GM21737 (cell line): ENCODE results near the gene BAIAP3.
"Not testable (repeated sequence)": the region's sequence is repeated elsewhere in the genome, so short reads cannot be mapped to it uniquely, and the experiment has no call there.

Experiments used
- ATAC-seq: cut with Tn5 transposase; IDR thresholded peaks from one replicate; pipeline ENCODE4 v1.9.1; 2021; ENCODE audit warnings: mild to moderate bottlenecking, moderate library complexity; ENCODE audit not compliant: unreplicated experiment

The BAIAP3 gene

DNA sequence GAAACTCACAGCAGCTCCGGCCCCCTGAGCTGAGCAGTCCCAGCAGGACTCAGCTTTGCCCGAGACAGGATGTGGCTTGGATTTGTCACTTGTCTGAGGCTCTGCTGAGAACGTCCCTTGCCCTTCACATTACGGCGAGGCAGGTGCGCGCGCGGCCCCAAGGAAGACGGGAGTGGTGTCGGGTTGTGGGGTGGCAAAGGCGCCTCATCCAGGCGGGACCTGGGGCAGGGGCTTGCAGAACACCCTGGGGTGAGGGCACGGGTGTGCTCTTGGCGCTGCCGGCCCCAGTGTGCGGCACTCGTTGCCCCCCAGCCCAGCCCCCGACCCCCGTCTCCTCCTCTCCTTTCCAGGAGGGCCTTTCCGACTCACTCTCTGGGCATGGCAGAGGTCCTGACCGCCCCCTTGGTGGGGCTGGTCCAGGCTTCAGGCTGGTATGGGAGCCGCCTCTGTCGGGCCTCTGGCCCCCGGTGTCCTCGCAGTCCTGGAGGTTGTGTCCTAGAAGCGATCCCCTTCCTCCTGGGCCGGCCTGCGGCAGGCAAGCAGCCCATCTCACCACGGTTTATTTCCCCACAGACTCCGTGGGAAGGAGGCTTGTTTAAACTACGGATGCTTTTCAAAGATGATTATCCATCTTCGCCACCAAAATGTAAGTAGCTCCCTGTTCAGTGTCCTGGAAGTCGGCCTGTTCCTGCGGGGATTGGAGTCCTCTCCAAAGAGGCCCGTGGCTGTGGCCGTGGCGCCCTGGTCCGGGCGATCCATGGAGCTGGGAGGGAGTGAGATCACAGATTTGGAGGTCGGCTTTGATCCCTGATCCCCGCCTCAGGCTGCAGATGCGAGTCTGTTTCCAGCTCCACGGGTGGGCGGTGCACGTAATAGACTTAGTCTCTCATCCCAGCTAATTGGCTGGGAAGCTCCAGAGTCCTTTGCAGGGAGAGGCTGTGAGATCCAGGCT lies 18.1 kb upstream of the BAIAP3 start:
- ATAC-seq = no peak

GRCh38 chr16:1316033-1316405 lies 17.4 kb upstream of the BAIAP3 start:
- no peak for ATAC-seq

DNA sequence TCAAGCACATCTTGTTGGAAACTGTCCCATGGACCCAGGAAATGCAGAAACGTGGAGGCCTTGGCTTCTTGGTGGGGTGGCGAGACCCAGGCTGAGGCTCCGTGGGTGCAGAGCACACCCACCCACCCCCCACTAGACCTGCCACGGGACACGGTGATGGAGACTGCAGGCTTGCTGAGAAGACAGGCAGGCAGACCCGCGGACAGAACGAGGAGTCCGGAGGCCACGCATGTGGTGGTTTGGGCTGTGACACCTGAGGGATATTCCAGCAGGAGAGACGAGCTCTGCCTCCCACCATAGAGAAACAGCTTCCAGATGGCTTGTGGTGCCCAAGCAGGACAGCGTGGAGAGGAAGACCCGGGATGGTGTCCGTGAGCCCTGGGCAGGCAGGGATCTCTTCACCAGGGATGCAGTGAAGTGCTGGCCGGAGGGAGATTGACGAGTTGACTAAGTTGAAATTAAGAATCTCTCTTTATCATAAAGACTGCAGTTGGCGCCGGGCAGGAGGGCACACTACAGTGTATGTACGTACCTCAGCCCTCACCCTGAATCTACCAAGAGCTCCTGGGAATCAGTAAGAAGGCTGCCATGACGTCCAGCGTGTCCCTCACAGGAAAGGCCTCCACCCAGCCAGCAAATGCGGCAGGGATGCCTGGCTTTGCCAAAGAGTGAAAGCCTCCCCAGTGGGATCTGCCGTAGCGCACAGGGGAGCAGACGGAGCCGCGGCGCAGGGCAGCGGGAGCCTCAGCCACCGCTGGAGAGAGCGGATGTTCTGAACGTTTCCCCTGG lies 15.8 kb upstream of the BAIAP3 start:
- ATAC-seq = no peak

DNA sequence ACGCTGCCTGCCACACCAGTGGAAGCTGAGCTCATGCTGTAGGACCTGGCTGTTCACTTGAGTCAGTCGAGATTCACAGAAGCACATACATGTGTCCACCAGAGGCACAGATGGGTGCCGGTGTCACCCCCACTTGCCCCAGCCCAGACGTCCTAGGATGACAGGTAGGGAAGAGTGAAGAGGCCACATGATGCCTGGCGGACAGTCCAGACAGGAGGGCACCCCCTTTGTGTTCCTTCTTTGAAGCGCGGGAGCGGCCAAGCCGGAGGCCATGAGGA lies 15.2 kb upstream of the BAIAP3 start:
- ATAC-seq = no peak

DNA sequence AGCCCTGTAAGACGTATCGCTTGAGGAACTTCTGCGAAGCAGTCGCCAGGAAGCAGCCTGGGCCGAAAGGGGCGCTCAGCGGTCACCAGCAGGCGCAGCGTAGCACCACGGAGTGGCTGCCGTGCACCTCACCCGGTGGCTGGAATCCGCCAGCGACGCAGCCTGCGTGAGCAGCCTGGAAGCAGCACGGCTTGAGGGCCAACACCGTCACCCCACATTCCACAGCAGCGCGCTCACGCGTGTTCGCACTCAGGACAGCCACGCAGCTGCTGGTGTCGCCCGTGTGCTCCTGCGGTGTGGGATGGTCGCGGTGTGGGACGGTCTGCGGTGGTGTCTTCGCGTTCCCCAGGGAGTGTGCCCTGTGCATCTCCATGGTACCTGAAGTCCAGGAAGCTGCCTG lies 14.4 kb upstream of the BAIAP3 start:
- no peak for ATAC-seq

DNA sequence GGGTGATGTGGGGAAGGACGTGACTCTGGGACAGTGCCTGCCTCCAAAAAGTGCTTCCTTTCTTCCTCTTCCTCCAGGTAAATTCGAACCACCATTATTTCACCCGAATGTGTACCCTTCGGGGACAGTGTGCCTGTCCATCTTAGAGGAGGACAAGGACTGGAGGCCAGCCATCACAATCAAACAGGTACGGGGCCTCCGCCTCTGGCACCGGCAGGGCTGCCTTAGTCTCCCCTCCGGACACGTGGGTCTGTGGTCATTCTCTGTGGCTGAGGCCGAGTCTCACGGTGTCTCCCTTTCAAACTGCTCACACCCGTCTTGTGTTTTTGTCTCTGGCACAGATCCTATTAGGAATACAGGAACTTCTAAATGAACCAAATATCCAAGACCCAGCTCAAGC lies 13.3 kb upstream of the BAIAP3 start:
- ATAC-seq = no peak

GRCh38 chr16:1320658-1321240 lies 12.7 kb upstream of the BAIAP3 start:
- no peak for ATAC-seq

GRCh38 chr16:1322407-1322806 lies 11.0 kb upstream of the BAIAP3 start:
- no peak for ATAC-seq

- ATAC-seq = no peak
Measured at GRCh38 chr16:1323296-1324239, 9.9 kb upstream of the BAIAP3 start.

- ATAC-seq = no peak
Measured at GRCh38 chr16:1324286-1324826, 9.1 kb upstream of the BAIAP3 start.

DNA sequence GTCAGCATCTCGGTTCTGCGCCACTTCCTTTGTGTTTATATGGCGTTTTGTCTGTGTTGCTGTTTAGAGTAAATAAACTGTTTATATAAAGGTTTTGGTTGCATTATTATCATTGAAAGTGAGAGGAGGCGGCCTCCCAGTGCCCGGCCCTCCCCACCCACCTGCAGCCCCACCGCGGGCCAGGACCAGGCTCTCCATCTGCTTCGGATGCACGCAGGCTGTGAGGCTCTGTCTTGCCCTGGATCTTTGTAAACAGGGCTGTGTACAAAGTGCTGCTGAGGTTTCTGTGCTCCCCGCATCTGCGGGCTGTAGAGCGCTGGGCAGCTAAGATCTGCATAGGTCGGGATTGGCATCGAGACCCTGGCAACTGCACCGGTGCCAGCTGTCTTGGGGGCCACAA lies 8.2 kb upstream of the BAIAP3 start:
- ATAC-seq = no peak

GRCh38 chr16:1325673-1326371 lies 7.6 kb upstream of the BAIAP3 start:
- ATAC-seq = no peak

DNA sequence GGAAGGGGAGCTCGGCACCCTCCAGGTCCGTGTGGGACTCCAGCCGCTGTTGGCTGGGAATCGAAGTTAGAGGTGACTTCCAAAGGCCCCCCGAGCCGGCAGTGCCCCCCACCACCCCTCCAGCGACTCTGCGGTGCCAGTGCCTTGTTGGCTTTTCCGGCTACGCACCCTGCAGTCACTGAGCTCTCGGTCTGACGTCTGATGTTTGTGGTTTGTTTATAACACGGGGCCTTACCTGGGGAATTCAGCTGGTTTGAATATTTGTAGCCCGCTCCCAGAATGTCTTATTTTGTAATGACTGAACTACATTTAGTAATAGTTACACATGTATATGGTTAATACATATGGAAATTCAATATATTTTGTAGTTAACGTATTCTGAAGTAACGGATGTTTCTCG lies 7.1 kb upstream of the BAIAP3 start:
- no peak for ATAC-seq

- no peak for ATAC-seq
Measured at GRCh38 chr16:1326946-1327618, 6.4 kb upstream of the BAIAP3 start.

GRCh38 chr16:1327619-1327947 lies 5.9 kb upstream of the BAIAP3 start:
- ATAC-seq = no peak

DNA sequence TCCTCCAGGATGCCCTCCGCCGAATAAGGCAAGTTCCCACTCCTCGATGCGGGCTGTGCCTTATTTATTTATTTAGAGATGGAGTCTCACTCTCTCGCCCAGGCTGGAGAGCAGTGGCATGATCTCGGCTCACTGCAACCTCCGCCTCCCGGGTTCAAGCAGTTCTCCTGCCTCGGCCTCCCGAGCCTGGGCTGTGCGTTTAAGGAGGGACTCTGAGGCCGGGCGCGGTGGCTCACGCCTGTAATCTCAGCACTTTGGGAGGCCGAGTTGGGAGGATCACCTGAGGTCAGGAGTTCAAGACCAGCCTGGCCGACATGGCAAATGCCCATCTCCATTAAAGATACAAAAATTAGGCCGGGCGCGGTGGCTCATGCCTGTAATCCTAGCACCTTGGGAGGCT lies 5.3 kb upstream of the BAIAP3 start:
- ATAC-seq = not testable (repeated sequence)

DNA sequence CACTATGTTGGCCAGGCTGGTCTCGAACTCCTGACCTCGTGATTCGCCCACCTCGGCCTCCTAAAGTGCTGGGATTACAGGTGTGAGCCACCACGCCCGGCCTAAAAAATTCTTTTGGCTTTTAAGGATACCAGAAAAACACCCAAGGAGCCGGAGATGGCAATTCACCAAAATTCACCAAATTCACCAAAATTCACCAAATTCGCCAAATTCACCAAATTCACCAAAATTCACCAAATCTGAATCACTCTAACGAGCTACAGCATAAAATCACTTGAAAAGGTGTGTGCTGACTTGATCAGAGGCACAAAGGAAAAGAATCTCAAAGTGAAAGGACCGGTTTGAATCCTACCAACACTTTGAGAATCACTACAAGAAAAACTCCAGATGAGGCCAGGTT lies 4.5 kb upstream of the BAIAP3 start:
- ATAC-seq = not testable (repeated sequence)

DNA sequence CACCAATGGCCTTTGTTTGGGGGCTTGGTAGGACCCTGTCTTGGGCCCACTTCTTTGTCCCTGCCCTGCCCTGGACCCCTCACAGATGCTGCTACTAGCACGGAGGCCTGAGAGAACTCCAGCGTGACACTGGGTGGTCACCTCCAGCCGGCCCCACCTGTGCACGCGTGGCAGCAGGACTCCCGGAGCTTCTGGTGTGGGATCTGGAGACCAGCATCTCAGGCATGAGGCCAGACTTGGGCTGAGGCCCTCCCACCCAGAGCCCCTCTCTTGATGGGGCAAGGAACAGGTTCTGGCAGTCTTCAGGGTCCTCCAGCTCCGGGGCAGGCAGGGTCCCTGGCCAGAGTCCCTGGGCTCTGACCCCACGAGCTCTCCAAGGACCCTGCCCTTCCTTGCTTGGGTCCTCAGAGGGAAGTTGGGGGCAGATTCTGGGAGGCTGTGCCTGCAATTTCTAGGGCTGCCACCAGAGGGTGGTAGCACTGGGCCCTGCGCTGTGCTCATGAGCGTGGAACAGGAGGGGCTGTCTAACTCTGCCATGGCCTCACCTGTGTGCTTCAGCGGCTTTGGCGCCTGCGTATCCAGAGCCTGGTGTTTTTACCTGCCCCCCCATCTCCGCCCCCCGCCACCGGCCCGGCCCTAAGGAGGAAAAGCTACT lies 3.1 kb upstream of the BAIAP3 start:
- ATAC-seq = no peak
